HCEC 1CT (cell line): ENCODE data around the gene TRIM31.
A peak's percentile ranks its signal among the peaks of the same experiment; 100 is the strongest.

Source experiments
- DNase-seq: peaks from one replicate; pipeline ENCODE4 v3.0.0-alpha.2; 2017

TRIM31 gene

GRCh38 chr6:30111266-30111856, 1.5 kb downstream of the TRIM31 start:
- DNase-seq = no peak

GRCh38 chr6:30104661-30105060, 8.2 kb downstream of the TRIM31 start:
- no peak for DNase-seq

- DNase-seq = no peak
Measured at GRCh38 chr6:30103872-30104179, 9.1 kb downstream of the TRIM31 start.

GRCh38 chr6:30102970-30103871, 9.7 kb downstream of the TRIM31 start:
- DNase-seq = peak; percentile 84

GRCh38 chr6:30102414-30102969, 10.4 kb downstream of the TRIM31 start:
- peak; percentile 70 for DNase-seq

- DNase-seq = peak; percentile 92
Measured at GRCh38 chr6:30101444-30102413, 11.2 kb downstream of the TRIM31 start.

- no peak for DNase-seq
Measured at GRCh38 chr6:30100585-30101443, 12.1 kb downstream of the TRIM31 start.

GRCh38 chr6:30100154-30100553, 12.7 kb downstream of the TRIM31 start:
- DNase-seq = no peak

GRCh38 chr6:30097902-30098768, 14.8 kb downstream of the TRIM31 start:
- DNase-seq = no peak

GRCh38 chr6:30096829-30097228, 16.1 kb downstream of the TRIM31 start:
- no peak for DNase-seq

GRCh38 chr6:30093951-30094661, 18.8 kb downstream of the TRIM31 start:
- DNase-seq = no peak

- no peak for DNase-seq
Measured at GRCh38 chr6:30092852-30093543, 19.9 kb downstream of the TRIM31 start.

- DNase-seq = peak; percentile 73
Measured at GRCh38 chr6:30091577-30092381, 21.1 kb downstream of the TRIM31 start.

- DNase-seq = no peak
Measured at GRCh38 chr6:30087876-30088275, 25.0 kb downstream of the TRIM31 start.

- no peak for DNase-seq
Measured at GRCh38 chr6:30077218-30077617, 35.7 kb downstream of the TRIM31 start.

GRCh38 chr6:30075790-30076732, 36.8 kb downstream of the TRIM31 start:
- no peak for DNase-seq

GRCh38 chr6:30075094-30075789, 37.6 kb downstream of the TRIM31 start, which contains the start of gene RNF39:
RNF39 (minus strand) TSS chr6:30075769; CDS start chr6:30075585, 184 bp downstream.
- DNase-seq = no peak
